H9 (cell line): Measurements from ENCODE around the gene MGLL. TPM values are rescaled to one million over a fixed set of nuclear protein-coding genes. Genes with fewer than 3 reads are reported as not detected.

Experiments
- DNase-seq: peaks from one replicate; pipeline ENCODE4 v3.0.0-alpha.2; 2017
- H2AFZ ChIP-seq: one replicate; pipeline ENCODE4 v1.6.1; 2013; ENCODE audit warnings: mild to moderate bottlenecking, low read length, control low read depth, moderate library complexity
- H2AK5ac ChIP-seq: 2 replicates; pipeline ENCODE4 v1.6.1; 2013; ENCODE audit warnings: low read length, control low read depth, mixed read lengths; ENCODE audit not compliant: insufficient read length
- H2BK120ac ChIP-seq: one replicate; pipeline ENCODE4 v1.6.1; 2013; ENCODE audit warnings: low read depth, mild to moderate bottlenecking, low read length, control low read depth, inconsistent platforms; ENCODE audit not compliant: poor library complexity, severe bottlenecking
- H2BK12ac ChIP-seq: 2 replicates; pipeline ENCODE4 v1.6.1; 2013; ENCODE audit warnings: low read length, control low read depth, mixed read lengths, low read depth; ENCODE audit not compliant: insufficient read length
- H2BK15ac ChIP-seq: 2 replicates; pipeline ENCODE4 v1.6.1; 2013; ENCODE audit warnings: low read depth, low read length, control low read depth
- H2BK20ac ChIP-seq: one replicate; pipeline ENCODE4 v1.6.1; 2013; ENCODE audit warnings: low read depth, mild to moderate bottlenecking, low read length, control low read depth, inconsistent platforms; ENCODE audit not compliant: poor library complexity, severe bottlenecking
- H2BK5ac ChIP-seq: 2 replicates; pipeline ENCODE4 v1.6.1; 2013; ENCODE audit warnings: low read length, control low read depth, mixed read lengths; ENCODE audit not compliant: insufficient read length
- H3K14ac ChIP-seq: 2 replicates; pipeline ENCODE4 v1.6.1; 2013; ENCODE audit warnings: low read length, control low read depth; ENCODE audit not compliant: insufficient read depth
- H3K18ac ChIP-seq: 2 replicates; pipeline ENCODE4 v1.6.1; 2013; ENCODE audit warnings: low read depth, mild to moderate bottlenecking, mixed read lengths, low read length, control low read depth; ENCODE audit not compliant: insufficient read length
- H3K23ac ChIP-seq: 2 replicates; pipeline ENCODE4 v1.6.1; 2013; ENCODE audit warnings: low read length, control low read depth, mixed read lengths, low read depth; ENCODE audit not compliant: insufficient read length
- H3K23me2 ChIP-seq: 2 replicates; pipeline ENCODE4 v1.6.1; 2013; ENCODE audit warnings: low read depth, mild to moderate bottlenecking, mixed read lengths, low read length, control low read depth; ENCODE audit not compliant: insufficient read length, poor library complexity, severe bottlenecking
- H3K27ac ChIP-seq: 2 replicates; pipeline ENCODE4 v1.5.1; 2013; ENCODE audit warnings: low read length, control low read depth, mixed read lengths, low read depth; ENCODE audit not compliant: insufficient read length
- H3K27me3 ChIP-seq: 2 replicates; pipeline ENCODE4 v1.6.1; 2013; ENCODE audit warnings: low read length, control low read depth, inconsistent platforms; ENCODE audit not compliant: insufficient read depth
- H3K4ac ChIP-seq: 2 replicates; pipeline ENCODE4 v1.6.1; 2013; ENCODE audit warnings: low read depth, mild to moderate bottlenecking, control low read depth, inconsistent platforms, low read length, moderate library complexity
- H3K4me1 ChIP-seq: 2 replicates; pipeline ENCODE4 v1.6.1; 2013; ENCODE audit warnings: low read length, control low read depth, inconsistent platforms; ENCODE audit not compliant: insufficient read depth
- H3K4me2 ChIP-seq: 2 replicates; pipeline ENCODE4 v1.6.1; 2013; ENCODE audit warnings: low read length, control low read depth, mixed read lengths; ENCODE audit not compliant: insufficient read length, insufficient read depth
- H3K56ac ChIP-seq: 2 replicates; pipeline ENCODE4 v1.6.1; 2013; ENCODE audit warnings: low read depth, mild to moderate bottlenecking, mixed read lengths, low read length, control low read depth; ENCODE audit not compliant: insufficient read length
- H3K79me1 ChIP-seq: 2 replicates; pipeline ENCODE4 v1.6.1; 2013; ENCODE audit warnings: low read depth, mild to moderate bottlenecking, moderate library complexity, low read length, control low read depth, inconsistent platforms; ENCODE audit not compliant: insufficient read depth, poor library complexity, severe bottlenecking
- H3K79me2 ChIP-seq: 2 replicates; pipeline ENCODE4 v1.6.1; 2013; ENCODE audit warnings: low read length, control low read depth, inconsistent platforms; ENCODE audit not compliant: insufficient read depth
- H3K9ac ChIP-seq: 2 replicates; pipeline ENCODE4 v1.6.1; 2013; ENCODE audit warnings: low read length, control low read depth, mixed read lengths; ENCODE audit not compliant: insufficient read length; ENCODE audit errors: extremely low read depth
- H3K9me3 ChIP-seq: one replicate; pipeline ENCODE4 v1.6.1; 2013; ENCODE audit warnings: low read depth, low read length, inconsistent platforms; ENCODE audit not compliant: control insufficient read depth
- H3T11ph ChIP-seq: one replicate; pipeline ENCODE4 v1.6.1; 2013; ENCODE audit warnings: mild to moderate bottlenecking, low read length, control low read depth, inconsistent platforms
- H4K20me1 ChIP-seq: one replicate; pipeline ENCODE4 v1.6.1; 2013; ENCODE audit not compliant: control insufficient read depth, insufficient read length, insufficient read depth
- H4K5ac ChIP-seq: 2 replicates; pipeline ENCODE4 v1.6.1; 2013; ENCODE audit warnings: low read depth, mild to moderate bottlenecking, mixed read lengths, low read length, control low read depth; ENCODE audit not compliant: insufficient read length
- H4K8ac ChIP-seq: replicated peaks from 2 replicates; pipeline ENCODE4 v1.6.1; 2013; ENCODE audit warnings: low read length, control low read depth, mixed read lengths, low read depth; ENCODE audit not compliant: insufficient read length
- H4K91ac ChIP-seq: 2 replicates; pipeline ENCODE4 v1.6.1; 2013; ENCODE audit warnings: low read depth, mild to moderate bottlenecking, moderate library complexity, mixed read lengths, low read length, control low read depth; ENCODE audit not compliant: insufficient read length
- H3K27ac Mint-ChIP-seq, 3 experiments: 2 replicates in 2 of 3; 3 replicates in 1 of 3; pipeline ENCODE4 v1.8.0; 2020 to 2021; ENCODE audit warnings: mixed read lengths in 3 of 3, mild to moderate bottlenecking in 1 of 3, moderate library complexity in 1 of 3
- H3K27me3 Mint-ChIP-seq: 2 replicates; pipeline ENCODE4 v1.8.0; 2021; ENCODE audit warnings: low read depth, mild to moderate bottlenecking, moderate library complexity, mixed read lengths
- H3K36me3 Mint-ChIP-seq, 3 experiments: 2 replicates in 2 of 3; 3 replicates in 1 of 3; pipeline ENCODE4 v1.8.0; 2020 to 2021; ENCODE audit warnings: low read depth in 3 of 3, mixed read lengths in 3 of 3; ENCODE audit not compliant: insufficient read depth in 1 of 3
- H3K4me1 Mint-ChIP-seq, 2 experiments: 2 replicates each; pipeline ENCODE4 v1.8.0; 2020; ENCODE audit warnings: mixed read lengths in 2 of 2
- H3K4me3 Mint-ChIP-seq, 2 experiments: 2 replicates in 1 of 2; 3 replicates in 1 of 2; pipeline ENCODE4 v1.8.0; 2020 to 2021; ENCODE audit warnings: mild to moderate bottlenecking in 2 of 2, mixed read lengths in 2 of 2, moderate library complexity in 1 of 2
- H3K9me3 Mint-ChIP-seq, 2 experiments: 2 replicates in 1 of 2; 3 replicates in 1 of 2; pipeline ENCODE4 v1.8.0; 2020; ENCODE audit warnings: mild to moderate bottlenecking in 2 of 2, mixed read lengths in 2 of 2, moderate library complexity in 1 of 2
- WGBS: extraction: QIAGEN DNeasy Blood & Tissue Kit; methylation state at CpG from one replicate; pipeline ENCODE4 v1.1.7; 2013; ENCODE audit warnings: missing lambda C conversion rate, low lambda C conversion rate, mixed read lengths; ENCODE audit not compliant: insufficient read length; ENCODE audit errors: extremely low coverage; 5-methylcytosine and 5-hydroxymethylcytosine counted together
- total RNA-seq: library from RNA; stranded (reverse); gene quantifications from 2 replicates; pipeline ENCODE4 v1.2.1, GENCODE V29; 2021
- TF ChIP-seq, protein P1 (sequence below): fragments of 200-600 bp; sonication (generic); conservative IDR thresholded peaks from 3 replicates; pipeline ENCODE4 v1.8.0; 2021; ENCODE audit warnings: antibody characterized with exemption, mild to moderate bottlenecking

Gene MGLL
- total RNA-seq, 1 experiment from 2014 or later = 0.11 TPM

DNA sequence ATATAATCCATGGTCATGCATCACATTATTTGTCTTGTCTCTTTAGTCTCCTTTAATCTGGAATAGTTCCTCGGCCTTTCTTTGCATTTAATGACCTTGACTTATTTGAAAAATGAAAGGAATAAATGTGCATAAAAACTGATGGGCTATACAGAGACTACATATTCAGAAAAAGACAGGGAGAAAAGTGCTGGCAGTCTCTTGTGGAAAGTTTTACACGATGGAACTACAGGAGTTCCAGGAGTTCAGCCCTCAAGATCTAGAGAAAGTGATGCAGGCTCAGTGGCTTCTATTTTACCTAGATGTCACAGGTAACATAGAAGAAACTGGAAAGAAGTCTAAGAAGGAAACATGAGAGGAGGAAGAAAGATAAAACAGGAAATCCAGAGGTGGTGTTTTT is 157.2 kb downstream of the MGLL start:
- Histone ChIP-seq H4K20me1 (no peaks in the 10 kb centered on the region), H3K4me1 (no peaks in the 10 kb centered on the region), H2BK15ac (no peak overlapping the region), H3K23ac (no peak overlapping the region), H3K4ac (no peak overlapping the region), H3K14ac (no peak overlapping the region), H2BK5ac (no peak overlapping the region), H3K56ac (no peak overlapping the region), H2AFZ (no peak overlapping the region), H3K27me3 (no peaks in the 10 kb centered on the region), H3K9ac (no peak overlapping the region), H4K5ac (no peak overlapping the region), H3K79me1 (no peaks in the 10 kb centered on the region), H3K79me2 (no peaks in the 10 kb centered on the region), H3K18ac (no peak overlapping the region), H4K91ac (no peak overlapping the region), H3K4me2 (no peak overlapping the region), H2AK5ac (no peak overlapping the region), H3K27ac (no peak overlapping the region), H3K9me3 (no peaks in the 10 kb centered on the region), H2BK20ac (no peak overlapping the region), H2BK12ac (no peak overlapping the region), H4K8ac (no peak overlapping the region), H3K23me2 (no peaks in the 10 kb centered on the region), H2BK120ac (no peak overlapping the region), H3T11ph (no peak overlapping the region)
- no peak overlapping the region for H3K27ac Mint-ChIP-seq
- TF ChIP-seq, protein P1, sequence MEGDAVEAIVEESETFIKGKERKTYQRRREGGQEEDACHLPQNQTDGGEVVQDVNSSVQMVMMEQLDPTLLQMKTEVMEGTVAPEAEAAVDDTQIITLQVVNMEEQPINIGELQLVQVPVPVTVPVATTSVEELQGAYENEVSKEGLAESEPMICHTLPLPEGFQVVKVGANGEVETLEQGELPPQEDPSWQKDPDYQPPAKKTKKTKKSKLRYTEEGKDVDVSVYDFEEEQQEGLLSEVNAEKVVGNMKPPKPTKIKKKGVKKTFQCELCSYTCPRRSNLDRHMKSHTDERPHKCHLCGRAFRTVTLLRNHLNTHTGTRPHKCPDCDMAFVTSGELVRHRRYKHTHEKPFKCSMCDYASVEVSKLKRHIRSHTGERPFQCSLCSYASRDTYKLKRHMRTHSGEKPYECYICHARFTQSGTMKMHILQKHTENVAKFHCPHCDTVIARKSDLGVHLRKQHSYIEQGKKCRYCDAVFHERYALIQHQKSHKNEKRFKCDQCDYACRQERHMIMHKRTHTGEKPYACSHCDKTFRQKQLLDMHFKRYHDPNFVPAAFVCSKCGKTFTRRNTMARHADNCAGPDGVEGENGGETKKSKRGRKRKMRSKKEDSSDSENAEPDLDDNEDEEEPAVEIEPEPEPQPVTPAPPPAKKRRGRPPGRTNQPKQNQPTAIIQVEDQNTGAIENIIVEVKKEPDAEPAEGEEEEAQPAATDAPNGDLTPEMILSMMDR = no peak
- DNase-seq = no peak
- H3K9me3 Mint-ChIP-seq = no peaks in the 10 kb centered on the region
- no CpG with 5 or more reads among the region's 2 CpGs for WGBS
- H3K4me1 Mint-ChIP-seq = no peaks in the 10 kb centered on the region
- H3K4me3 Mint-ChIP-seq = no peak overlapping the region
- no peaks in the 10 kb centered on the region for H3K27me3 Mint-ChIP-seq
- H3K36me3 Mint-ChIP-seq = peaks cover 12 to 25% (median 17%) of the 10 kb centered on the region in 3 experiments
